ENCODE data around the gene FHL3.

The FHL3 gene

GRCh38 chr1:38005195-38006007 is at the start of gene FHL3:
Gene FHL3, minus strand, starts transcription at chr1:38005514. Its CDS starts 6,102 bp downstream, at chr1:37999412.
- in situ Hi-C loops (cut with MboI; ENCODE audit: low sequenced_read_pairs) = no loop called here

- in situ Hi-C loops (cut with MboI; ENCODE audit: low sequenced_read_pairs) = no loop called here
These were observed 48.2 kb upstream of the FHL3 start for GRCh38 chr1:38053416-38054091.

GRCh38 chr1:38052750-38053415 is 47.6 kb upstream of the FHL3 start:
- in situ Hi-C loops (cut with MboI; ENCODE audit: low sequenced_read_pairs) = no loop called here

- in situ Hi-C loops (cut with MboI; ENCODE audit: low sequenced_read_pairs) = no loop called here
These were observed 45.8 kb upstream of the FHL3 start for GRCh38 chr1:38051079-38051543.

GRCh38 chr1:38050397-38051078 is 45.2 kb upstream of the FHL3 start:
- in situ Hi-C loops (cut with MboI; ENCODE audit: low sequenced_read_pairs) = no loop called here

GRCh38 chr1:38047603-38048141 is 42.4 kb upstream of the FHL3 start:
- in situ Hi-C loops (cut with MboI; ENCODE audit: low sequenced_read_pairs) = loop anchor here (25.0 kb wide), 1 partner anchor 540 kb away; no protein-coding TSS in a partner anchor

GRCh38 chr1:38046884-38047602 is 41.7 kb upstream of the FHL3 start:
- in situ Hi-C loops (cut with MboI; ENCODE audit: low sequenced_read_pairs) = loop anchor here (25.0 kb wide), 1 partner anchor 540 kb away; no protein-coding TSS in a partner anchor

- in situ Hi-C loops (cut with MboI; ENCODE audit: low sequenced_read_pairs) = loop anchor here (25.0 kb wide), 1 partner anchor 541 kb away; no protein-coding TSS in a partner anchor
These were observed 41.1 kb upstream of the FHL3 start, which contains the start of gene POU3F1 for GRCh38 chr1:38046333-38046883. Gene POU3F1, minus strand, starts transcription at chr1:38046793. Its CDS starts 50 bp downstream, at chr1:38046743.

- in situ Hi-C loops (cut with MboI; ENCODE audit: low sequenced_read_pairs) = loop anchor here (25.0 kb wide), 1 partner anchor 542 kb away; no protein-coding TSS in a partner anchor
These were observed 40.4 kb upstream of the FHL3 start for GRCh38 chr1:38045401-38046332.

GRCh38 chr1:38044221-38045215 is 39.2 kb upstream of the FHL3 start:
- in situ Hi-C loops (cut with MboI; ENCODE audit: low sequenced_read_pairs) = loop anchor here (25.0 kb wide), 1 partner anchor 543 kb away; no protein-coding TSS in a partner anchor

GRCh38 chr1:38043036-38043747 is 37.9 kb upstream of the FHL3 start:
- in situ Hi-C loops (cut with MboI; ENCODE audit: low sequenced_read_pairs) = loop anchor here (25.0 kb wide), 1 partner anchor 544 kb away; no protein-coding TSS in a partner anchor

- in situ Hi-C loops (cut with MboI; ENCODE audit: low sequenced_read_pairs) = loop anchor here (25.0 kb wide), 1 partner anchor 545 kb away; no protein-coding TSS in a partner anchor
These were observed 36.9 kb upstream of the FHL3 start for GRCh38 chr1:38041936-38042834.

GRCh38 chr1:38039331-38040088 is 34.2 kb upstream of the FHL3 start:
- in situ Hi-C loops (cut with MboI; ENCODE audit: low sequenced_read_pairs) = loop anchor here (25.0 kb wide), 1 partner anchor 548 kb away; no protein-coding TSS in a partner anchor

GRCh38 chr1:38038861-38039260 is 33.5 kb upstream of the FHL3 start:
- in situ Hi-C loops (cut with MboI; ENCODE audit: low sequenced_read_pairs) = loop anchor here (25.0 kb wide), 1 partner anchor 548 kb away; no protein-coding TSS in a partner anchor

Measured in HL-60/S4 treated with retinoic acid at 250 ng/mL for 4 days and 3 days (cell line).